NOMO-1 treated with dmso at 0.1 percent for 144 hours (cell line): Measurements from ENCODE around the gene SRM.
"Not testable (repeated sequence)": the region's sequence is repeated elsewhere in the genome, so short reads cannot be mapped to it uniquely, and the experiment has no call there.

Experiments used
- DNase-seq: peaks from one replicate; lab custom pipeline; 2025; ENCODE audit not compliant: unreplicated experiment; lab: John Stamatoyannopoulos, UW

The SRM gene

GRCh38 chr1:11065796-11066195 lies 6.0 kb upstream of the SRM start:
- DNase-seq, result no peak

DNA sequence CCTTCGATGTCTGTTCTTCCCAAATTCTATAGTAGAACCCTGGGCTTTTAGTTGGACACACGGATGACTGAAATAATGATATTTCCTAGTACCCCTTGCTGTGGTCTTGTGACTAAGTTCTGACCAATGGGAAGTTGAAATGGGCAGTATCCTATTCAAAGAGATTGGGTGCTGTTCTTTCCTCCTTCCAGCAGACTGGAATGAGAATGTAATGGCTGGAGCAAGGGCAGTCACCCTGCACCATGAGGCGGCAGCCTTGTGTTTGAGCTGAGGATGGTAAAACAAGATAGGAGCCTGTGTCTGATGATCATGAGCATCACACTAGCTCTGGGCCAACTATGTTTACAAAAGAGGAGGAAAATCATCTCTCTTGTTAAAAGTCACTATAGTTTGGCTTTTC lies 5.1 kb upstream of the SRM start:
- no peak for DNase-seq

- not testable (repeated sequence) for DNase-seq
Observed at GRCh38 chr1:11063937-11064537, 4.2 kb upstream of the SRM start.

DNA sequence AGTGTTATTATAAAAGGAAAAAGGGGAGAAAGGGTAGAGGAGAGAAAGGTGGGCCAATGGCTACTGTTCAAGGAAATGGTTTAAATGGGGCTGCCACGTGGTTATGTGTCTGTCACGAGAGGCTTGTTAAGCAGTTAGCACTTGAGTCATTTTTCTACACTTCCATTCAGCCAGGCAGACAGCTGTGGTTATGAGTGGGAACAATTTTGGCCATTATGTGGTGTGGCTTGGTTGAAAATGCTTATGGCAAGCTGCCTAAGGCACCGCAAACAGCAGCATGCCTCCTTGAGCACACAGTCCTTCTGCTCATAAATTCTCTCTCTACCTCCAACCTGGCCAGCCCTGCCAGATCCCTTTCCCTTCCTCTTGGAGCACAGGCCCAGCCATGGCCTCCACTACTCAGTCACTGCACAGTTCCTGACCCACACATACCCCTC lies 3.2 kb upstream of the SRM start:
- no peak for DNase-seq

DNA sequence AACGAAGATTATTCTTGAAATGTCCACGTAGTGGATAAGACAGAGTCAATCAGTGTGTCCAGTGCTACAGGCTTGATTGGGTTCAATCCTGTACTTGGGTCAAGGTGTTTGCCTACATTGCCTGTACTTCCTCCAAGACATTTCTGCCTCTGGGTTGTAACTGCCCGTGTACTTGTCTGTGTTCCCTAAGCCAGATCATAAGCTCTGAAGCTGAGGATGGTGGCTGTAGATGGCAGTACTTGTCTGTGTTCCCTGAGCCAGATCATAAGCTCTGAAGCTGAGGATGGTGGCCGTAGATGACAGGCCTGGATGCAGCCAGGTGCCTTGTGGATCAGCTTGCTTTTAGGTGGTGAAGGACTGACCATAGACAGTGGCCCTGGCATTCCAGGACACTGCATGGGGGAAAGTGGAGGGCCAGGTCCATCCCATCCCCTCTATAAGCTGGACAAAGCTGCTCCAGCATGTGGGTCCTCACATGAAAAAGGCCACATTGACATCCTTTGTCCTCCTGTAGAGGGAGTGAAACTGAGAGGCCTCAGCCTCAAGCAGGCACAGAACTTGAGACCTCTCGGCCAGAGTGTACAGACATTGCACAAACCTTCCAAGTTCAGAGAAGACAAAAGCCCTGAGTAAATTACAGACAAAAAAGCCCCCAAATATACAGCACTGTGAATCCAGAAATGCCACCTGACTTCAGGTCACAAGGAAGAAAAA lies 2.0 kb upstream of the SRM start:
- DNase-seq, result no peak

DNA sequence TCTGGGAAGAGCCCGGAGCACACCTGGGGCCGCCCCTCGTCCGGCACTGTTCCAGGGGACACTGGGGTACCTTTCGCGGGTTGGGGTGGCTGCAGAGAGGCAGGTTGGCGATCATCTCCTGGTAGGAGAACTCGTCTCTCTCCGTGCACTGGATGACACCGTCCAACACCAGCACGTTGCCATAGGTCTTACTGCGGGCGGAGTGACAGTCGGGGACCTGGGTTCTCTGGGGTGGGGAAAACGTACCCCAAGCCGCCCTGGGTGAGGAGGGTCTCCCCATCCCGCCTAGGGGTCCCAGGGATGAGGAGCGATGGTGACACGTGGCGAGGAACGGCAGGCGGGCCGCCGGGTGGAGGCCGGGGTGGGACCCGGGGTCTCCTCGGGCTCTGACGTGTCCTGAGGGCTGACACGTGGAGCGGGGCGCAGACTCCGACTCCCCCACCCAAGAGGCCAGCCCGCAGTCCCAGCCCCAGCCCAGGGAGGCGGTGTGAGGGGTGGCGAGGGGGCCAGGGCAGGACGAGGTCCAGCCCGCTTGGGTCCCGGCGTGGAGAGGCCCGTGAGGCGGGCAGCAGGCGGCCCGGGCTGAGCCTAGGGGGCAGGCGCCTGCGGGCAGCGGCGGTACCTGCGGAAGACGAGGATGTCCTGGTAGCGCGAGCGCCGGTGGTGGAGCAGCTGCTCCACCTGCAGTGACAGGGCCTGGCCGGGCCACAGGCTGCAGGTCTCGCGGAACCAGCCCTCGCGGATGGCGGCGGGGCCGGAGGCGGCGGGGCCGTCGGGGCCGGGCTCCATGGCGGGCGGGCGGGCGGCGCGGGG lies 457 bp downstream of the SRM start:
- no peak for DNase-seq

- no peak for DNase-seq
Observed at GRCh38 chr1:11058595-11059154, 1.1 kb downstream of the SRM start.

- no peak for DNase-seq
Observed at GRCh38 chr1:11058026-11058425, 1.8 kb downstream of the SRM start.

DNA sequence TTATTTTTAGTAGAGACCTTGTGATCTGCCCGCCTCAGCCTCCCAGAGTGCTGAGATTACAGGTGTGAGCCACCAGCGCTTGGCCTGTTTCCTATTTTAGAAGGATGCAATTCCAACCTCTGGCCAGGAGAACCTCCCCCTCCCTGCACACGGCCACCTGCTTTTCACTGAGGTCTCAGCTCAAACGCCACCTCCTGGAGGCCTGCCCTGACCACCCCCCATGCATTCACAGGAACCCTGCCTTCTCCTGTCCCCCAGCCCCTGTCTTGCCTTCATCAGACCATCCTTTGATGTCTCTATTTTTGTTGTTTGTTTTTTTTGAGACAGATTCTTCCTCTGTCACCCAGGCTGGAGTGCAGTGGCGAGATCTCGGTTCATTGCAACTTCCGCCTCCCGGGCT lies 2.3 kb downstream of the SRM start:
- no peak for DNase-seq

DNA sequence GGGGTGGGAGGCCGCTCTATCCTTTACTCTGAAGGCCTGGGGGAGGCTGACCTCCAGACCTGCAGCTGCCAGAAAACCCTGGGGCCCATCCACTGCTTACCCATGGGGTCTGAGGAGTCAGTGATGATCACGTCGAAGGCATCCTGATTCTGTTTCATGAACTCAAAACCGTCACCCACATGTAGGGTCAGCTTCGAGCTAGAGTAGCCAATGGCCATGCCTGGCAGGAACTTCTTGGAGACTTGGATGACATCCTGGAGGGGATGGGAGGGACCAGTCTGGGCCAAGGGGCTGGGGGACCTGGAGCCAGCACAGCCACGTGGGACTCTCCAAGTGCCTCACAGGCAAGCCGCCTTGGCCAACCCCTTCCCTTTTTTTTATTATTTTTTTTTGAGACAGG lies 3.3 kb downstream of the SRM start:
- no peak for DNase-seq

GRCh38 chr1:11055676-11056075 lies 4.1 kb downstream of the SRM start:
- DNase-seq, result no peak

DNA sequence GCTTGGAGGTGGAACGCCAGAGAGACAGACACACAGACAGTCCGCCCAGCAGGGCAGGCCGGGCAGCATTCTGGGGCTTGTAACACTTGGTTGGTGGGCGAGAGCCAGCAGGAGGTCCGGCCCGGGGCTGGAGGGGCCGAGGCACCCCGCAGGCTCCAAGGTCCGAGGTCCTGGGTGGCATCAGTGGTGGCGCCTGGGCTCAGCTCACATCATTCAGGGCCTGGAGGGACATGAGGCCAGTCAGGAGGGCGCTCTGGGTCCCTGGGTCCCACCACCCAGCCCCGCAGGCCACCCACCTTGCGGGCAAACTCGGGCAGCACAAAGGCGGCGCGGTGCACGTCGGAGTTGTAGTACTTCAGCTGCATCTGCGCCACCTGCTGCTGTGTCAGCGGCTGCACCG lies 5.2 kb downstream of the SRM start:
- no peak for DNase-seq

GRCh38 chr1:11054181-11054580 lies 5.6 kb downstream of the SRM start:
- DNase-seq, result no peak

GRCh38 chr1:11053758-11054137 lies 6.1 kb downstream of the SRM start:
- no peak for DNase-seq

- DNase-seq, result no peak
Observed at GRCh38 chr1:11052839-11053757, 6.7 kb downstream of the SRM start.

- DNase-seq, result peak; percentile 73
Observed at GRCh38 chr1:11051781-11052511, 7.9 kb downstream of the SRM start.

DNA sequence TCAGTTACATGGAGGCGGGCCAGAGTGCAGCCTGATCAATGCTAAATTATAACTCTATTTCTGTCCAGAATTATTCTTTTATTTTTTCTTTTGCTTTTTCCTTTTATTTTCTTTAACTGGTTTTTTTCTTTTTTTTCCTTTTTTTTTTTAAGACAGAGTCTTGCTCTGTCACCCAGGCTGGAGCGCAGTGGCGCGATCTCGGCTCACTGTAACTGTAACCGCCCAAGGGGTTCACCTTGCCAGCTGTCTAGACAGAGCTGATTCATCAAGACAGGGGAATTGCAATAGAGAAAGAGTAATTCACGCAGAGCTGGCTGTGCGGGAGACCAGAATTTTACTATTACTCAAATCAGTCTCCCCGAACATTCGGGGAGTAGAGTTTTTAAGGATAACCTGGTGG lies 8.7 kb downstream of the SRM start:
- DNase-seq, result not testable (repeated sequence)

DNA sequence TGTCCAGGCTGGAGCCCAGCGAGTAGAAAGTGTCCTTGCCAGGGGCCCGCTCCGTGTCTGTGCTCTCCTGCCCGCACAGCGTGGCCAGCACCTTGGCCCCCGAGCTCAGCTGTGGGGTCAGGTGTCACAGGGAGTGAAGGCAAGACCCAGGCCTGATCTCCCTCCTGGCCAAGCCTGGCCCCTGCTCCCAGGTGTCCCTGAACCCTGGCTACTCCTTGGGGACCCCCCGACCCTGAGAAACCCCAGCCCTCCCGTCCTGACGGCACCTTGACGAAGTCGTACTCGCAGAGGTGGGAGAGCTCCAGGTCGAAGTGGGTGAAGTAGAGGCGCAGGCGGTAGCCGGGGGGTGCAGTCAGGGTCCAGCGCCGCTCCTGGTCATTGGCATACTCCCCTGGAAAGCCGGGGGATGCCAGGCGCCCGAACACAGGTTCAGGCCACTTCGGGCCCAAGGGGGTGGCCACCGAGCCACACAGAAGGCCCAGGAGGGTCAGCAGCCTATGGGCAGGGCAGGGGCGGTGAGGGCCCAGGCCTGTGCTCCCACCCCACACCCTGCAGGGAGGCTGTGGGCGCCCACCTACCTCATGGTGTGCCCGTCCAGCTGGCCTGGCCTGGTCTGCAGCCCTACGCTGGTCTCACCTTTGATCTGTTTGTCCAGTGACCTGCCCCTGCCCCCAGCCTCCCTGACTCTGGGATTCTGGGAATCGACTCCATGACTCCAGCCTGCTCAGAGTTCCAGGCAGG lies 13.0 kb downstream of the SRM start, which contains the start of gene MASP2:
MASP2 (minus strand) TSS at position 615 of the 741 bp plus-strand sequence; CDS start at position 583, 32 bp downstream.
- DNase-seq, result no peak

- no peak for DNase-seq
Observed at GRCh38 chr1:11046270-11046566, 13.6 kb downstream of the SRM start.
